HepG2 (cell line): ENCODE measurements around the gene ZNF865. TPM values are rescaled to one million over a fixed set of nuclear protein-coding genes. Genes with fewer than 3 reads are reported as not detected.

Source experiments
- CBX1 ChIP-seq: IDR thresholded peaks from one replicate; pipeline ENCODE4 v1.6.1; 2016; ENCODE audit warnings: antibody characterized with exemption, low read depth
- EHMT2 ChIP-seq: fragments of 200-600 bp; sonication (generic); IDR thresholded peaks from 2 replicates; pipeline ENCODE4 v1.7.0; 2017; ENCODE audit warnings: antibody characterized with exemption, low read depth, low read length, borderline replicate concordance
- FOXP1 ChIP-seq, 2 experiments: fragments of 450-650 bp in 1 of 2; IDR thresholded peaks; 2 replicates each; pipeline ENCODE4 v1.6.1; 2017 to 2018; ENCODE audit warnings: antibody characterized with exemption in 1 of 2
- JUN ChIP-seq: sonication (generic); formaldehyde crosslinking; IDR thresholded peaks from 2 replicates; pipeline ENCODE4 v1.4.0; 2020; ENCODE audit warnings: mild to moderate bottlenecking, missing genetic modification reagents
- POGZ ChIP-seq: sonication (generic); formaldehyde crosslinking; IDR thresholded peaks from 2 replicates; pipeline ENCODE4 v1.4.0; 2020; ENCODE audit warnings: mild to moderate bottlenecking, missing genetic modification reagents
- RNF2 ChIP-seq: fragments of 450-650 bp; conservative IDR thresholded peaks from 2 replicates; pipeline ENCODE4 v1.6.1; 2016; ENCODE audit warnings: low read depth
- TOE1 ChIP-seq: sonication (generic); formaldehyde crosslinking; IDR thresholded peaks from 2 replicates; pipeline ENCODE4 v1.4.0; 2020; ENCODE audit warnings: mild to moderate bottlenecking, missing genetic modification reagents
- ZNF24 ChIP-seq: fragments of 450-650 bp; IDR thresholded peaks from 2 replicates; pipeline ENCODE4 v1.6.1; 2017; ENCODE audit warnings: antibody characterized with exemption, mild to moderate bottlenecking
- ZNF441 ChIP-seq: sonication (generic); formaldehyde crosslinking; IDR thresholded peaks from 2 replicates; pipeline ENCODE4 v1.7.0; 2021; ENCODE audit warnings: missing genetic modification reagents, borderline replicate concordance
- ZNF546 ChIP-seq: sonication (generic); formaldehyde crosslinking; conservative IDR thresholded peaks from 2 replicates; pipeline ENCODE4 v1.8.1; 2023; ENCODE audit warnings: mild to moderate bottlenecking, missing genetic modification reagents
- ZNF547 ChIP-seq: sonication (generic); formaldehyde crosslinking; IDR thresholded peaks from 2 replicates; pipeline ENCODE4 v1.5.1; 2020; ENCODE audit warnings: mild to moderate bottlenecking, missing genetic modification reagents
- ZNF562 ChIP-seq: sonication (generic); formaldehyde crosslinking; IDR thresholded peaks from 2 replicates; pipeline ENCODE4 v1.8.0; 2022; ENCODE audit warnings: missing genetic modification reagents, borderline replicate concordance
- ZNF746 ChIP-seq: sonication (generic); formaldehyde crosslinking; IDR thresholded peaks from 2 replicates; pipeline ENCODE4 v1.8.0; 2022; ENCODE audit warnings: mild to moderate bottlenecking, missing genetic modification reagents
- ZNF776 ChIP-seq: sonication (generic); formaldehyde crosslinking; IDR thresholded peaks from 2 replicates; pipeline ENCODE4 v1.4.0; 2020; ENCODE audit warnings: mild to moderate bottlenecking, missing genetic modification reagents
- ZNF788 ChIP-seq: sonication (generic); formaldehyde crosslinking; IDR thresholded peaks from 2 replicates; pipeline ENCODE4 v1.5.0; 2020; ENCODE audit warnings: mild to moderate bottlenecking, missing genetic modification reagents, borderline replicate concordance
- ZNF790 ChIP-seq: sonication (generic); formaldehyde crosslinking; IDR thresholded peaks from 2 replicates; pipeline ENCODE4 v1.8.0; 2022; ENCODE audit warnings: missing genetic modification reagents, mild to moderate bottlenecking, borderline replicate concordance
- ZSCAN22 ChIP-seq: sonication (generic); formaldehyde crosslinking; IDR thresholded peaks from 2 replicates; pipeline ENCODE4 v1.4.0; 2020; ENCODE audit warnings: mild to moderate bottlenecking, missing genetic modification reagents
- polyA plus RNA-seq, 8 experiments: library from polyadenylated mRNA; depleted of rRNA in 3 of 8; stranded (reverse) in 7 of 8; unstranded in 1 of 8; fragments of >200 nt; fragmentation: Illumina TruSeq in 4 of 8; extraction: Trizol in 4 of 8; gene quantifications; 2 replicates each; pipeline versions ENCODE4 v1.2.1 to v1.2.3, GENCODE V29; 2011 to 2016; ENCODE audit warnings: low read depth in 4 of 8, missing spikeins in 1 of 8, mixed read lengths in 1 of 8; ENCODE audit not compliant: insufficient read depth in 1 of 8
- total RNA-seq, 5 experiments: library from RNA; depleted of rRNA; stranded (reverse); fragments of >200 nt; fragmentation: Illumina TruSeq; extraction: Trizol; gene quantifications; 2 replicates each; pipeline ENCODE4 v1.2.3, GENCODE V29; 2016; ENCODE audit warnings: low read depth in 1 of 5
- TF ChIP-seq, protein P1 (sequence below), 2 experiments: sonication (generic) in 1 of 2; formaldehyde crosslinking in 1 of 2; IDR thresholded peaks; 2 replicates each; pipeline versions ENCODE4 v1.4.0 to v1.6.1; 2018 to 2020; ENCODE audit warnings: missing genetic modification reagents in 2 of 2, borderline replicate concordance in 1 of 2, low read depth in 1 of 2, mild to moderate bottlenecking in 1 of 2, missing biosample characterization in 1 of 2
- TF ChIP-seq, protein P2 (sequence below): sonication (generic); formaldehyde crosslinking; IDR thresholded peaks from 2 replicates; pipeline ENCODE4 v1.5.0; 2020; ENCODE audit warnings: mild to moderate bottlenecking, missing genetic modification reagents
- TF ChIP-seq, protein P3 (sequence below): sonication (generic); formaldehyde crosslinking; IDR thresholded peaks from 2 replicates; pipeline ENCODE4 v1.5.0; 2020; ENCODE audit warnings: mild to moderate bottlenecking, missing genetic modification reagents, borderline replicate concordance
- TF ChIP-seq, protein P4 (sequence below): sonication (generic); formaldehyde crosslinking; IDR thresholded peaks from 2 replicates; pipeline ENCODE4 v1.4.0; 2020; ENCODE audit warnings: missing genetic modification reagents; ENCODE audit errors: not compliant biosample characterization

ZNF865 gene
- total and polyA plus RNA-seq, 2 of the 13 experiments (the other 11 are each of a cell fraction or from before 2014, with no cell fraction given), result 0.93 to 1.0 TPM

DNA sequence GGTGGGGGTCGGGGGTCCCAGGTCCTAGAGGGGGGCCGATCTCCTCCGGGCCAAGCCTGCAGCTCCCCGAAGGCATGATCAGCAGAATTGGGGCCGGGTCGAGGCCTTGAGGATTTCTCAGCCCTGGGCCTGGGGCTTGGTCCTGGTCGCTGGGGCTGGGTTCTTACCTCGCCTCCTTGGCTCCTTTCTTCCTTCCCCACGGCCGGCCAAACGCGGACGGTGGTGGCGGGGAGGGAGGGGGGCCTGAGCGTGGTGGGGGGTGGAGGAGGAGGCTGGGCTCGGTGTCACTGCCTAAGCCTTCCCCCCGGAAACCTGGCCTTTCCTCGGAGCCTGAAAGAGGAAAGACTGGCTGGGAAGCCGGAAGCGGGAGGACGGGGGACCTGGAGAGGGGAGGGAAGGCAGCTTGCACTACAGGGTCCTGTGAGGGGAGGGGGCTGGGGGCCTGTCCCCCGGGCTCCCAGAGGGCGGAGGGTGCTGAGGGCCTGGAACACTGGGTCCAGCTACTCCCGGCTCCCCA lies 24.8 kb upstream of the ZNF865 start, which contains the start of gene ZNF579 (continued):
- TF ChIP-seq, protein P1, sequence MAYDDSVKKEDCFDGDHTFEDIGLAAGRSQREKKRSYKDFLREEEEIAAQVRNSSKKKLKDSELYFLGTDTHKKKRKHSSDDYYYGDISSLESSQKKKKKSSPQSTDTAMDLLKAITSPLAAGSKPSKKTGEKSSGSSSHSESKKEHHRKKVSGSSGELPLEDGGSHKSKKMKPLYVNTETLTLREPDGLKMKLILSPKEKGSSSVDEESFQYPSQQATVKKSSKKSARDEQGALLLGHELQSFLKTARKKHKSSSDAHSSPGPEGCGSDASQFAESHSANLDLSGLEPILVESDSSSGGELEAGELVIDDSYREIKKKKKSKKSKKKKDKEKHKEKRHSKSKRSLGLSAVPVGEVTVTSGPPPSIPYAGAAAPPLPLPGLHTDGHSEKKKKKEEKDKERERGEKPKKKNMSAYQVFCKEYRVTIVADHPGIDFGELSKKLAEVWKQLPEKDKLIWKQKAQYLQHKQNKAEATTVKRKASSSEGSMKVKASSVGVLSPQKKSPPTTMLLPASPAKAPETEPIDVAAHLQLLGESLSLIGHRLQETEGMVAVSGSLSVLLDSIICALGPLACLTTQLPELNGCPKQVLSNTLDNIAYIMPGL (CRISPR knock-in tag; IDR thresholded peaks at IDR 0.05; ENCODE audit: borderline replicate concordance in 1 of 2, low read depth in 1 of 2), result peak; percentile 20 to 78; a peak in 2 of 4 replicates
- TF ChIP-seq ZSCAN22 (CRISPR knock-in tag) (0 out of 2 replicates have a peak, but pooled peaks have one; percentile 58), ZNF547 (CRISPR knock-in tag) (peak; percentile 56; the same call in 1 of the 2 replicates), RNF2 (no peak), ZNF546 (peak; percentile 4; the same call in 1 of the 2 replicates), POGZ (CRISPR knock-in tag) (peak; percentile 34; the same call in 1 of the 2 replicates), ZNF441 (CRISPR knock-in tag) (no peak), JUN (CRISPR knock-in tag) (peak; percentile 53; the same call in 1 of the 2 replicates), ZNF788 (0 out of 2 replicates have a peak, but pooled peaks have one; percentile 43), ZNF24 (peak; percentile 68; the same call in 1 of the 2 replicates), ZNF746 (CRISPR knock-in tag) (peak; percentile 70), TOE1 (CRISPR knock-in tag) (no peak), ZNF562 (no peak), ZNF776 (CRISPR knock-in tag) (no peak), EHMT2 (peak; percentile 5; the same call in 1 of the 2 replicates), FOXP1 (IDR thresholded peaks at IDR 0.05) (no peak), FOXP1 (CRISPR knock-in tag; IDR thresholded peaks at IDR 0.05) (no peak), ZNF790 (no peak), CBX1 (peak; percentile 89)
- TF ChIP-seq, protein P2, sequence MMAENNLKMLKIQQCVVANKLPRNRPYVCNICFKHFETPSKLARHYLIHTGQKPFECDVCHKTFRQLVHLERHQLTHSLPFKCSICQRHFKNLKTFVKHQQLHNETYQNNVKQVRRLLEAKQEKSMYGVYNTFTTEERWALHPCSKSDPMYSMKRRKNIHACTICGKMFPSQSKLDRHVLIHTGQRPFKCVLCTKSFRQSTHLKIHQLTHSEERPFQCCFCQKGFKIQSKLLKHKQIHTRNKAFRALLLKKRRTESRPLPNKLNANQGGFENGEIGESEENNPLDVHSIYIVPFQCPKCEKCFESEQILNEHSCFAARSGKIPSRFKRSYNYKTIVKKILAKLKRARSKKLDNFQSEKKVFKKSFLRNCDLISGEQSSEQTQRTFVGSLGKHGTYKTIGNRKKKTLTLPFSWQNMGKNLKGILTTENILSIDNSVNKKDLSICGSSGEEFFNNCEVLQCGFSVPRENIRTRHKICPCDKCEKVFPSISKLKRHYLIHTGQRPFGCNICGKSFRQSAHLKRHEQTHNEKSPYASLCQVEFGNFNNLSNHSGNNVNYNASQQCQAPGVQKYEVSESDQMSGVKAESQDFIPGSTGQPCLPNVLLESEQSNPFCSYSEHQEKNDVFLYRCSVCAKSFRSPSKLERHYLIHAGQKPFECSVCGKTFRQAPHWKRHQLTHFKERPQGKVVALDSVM (CRISPR knock-in tag), result peak; percentile 46
- TF ChIP-seq, protein P3, sequence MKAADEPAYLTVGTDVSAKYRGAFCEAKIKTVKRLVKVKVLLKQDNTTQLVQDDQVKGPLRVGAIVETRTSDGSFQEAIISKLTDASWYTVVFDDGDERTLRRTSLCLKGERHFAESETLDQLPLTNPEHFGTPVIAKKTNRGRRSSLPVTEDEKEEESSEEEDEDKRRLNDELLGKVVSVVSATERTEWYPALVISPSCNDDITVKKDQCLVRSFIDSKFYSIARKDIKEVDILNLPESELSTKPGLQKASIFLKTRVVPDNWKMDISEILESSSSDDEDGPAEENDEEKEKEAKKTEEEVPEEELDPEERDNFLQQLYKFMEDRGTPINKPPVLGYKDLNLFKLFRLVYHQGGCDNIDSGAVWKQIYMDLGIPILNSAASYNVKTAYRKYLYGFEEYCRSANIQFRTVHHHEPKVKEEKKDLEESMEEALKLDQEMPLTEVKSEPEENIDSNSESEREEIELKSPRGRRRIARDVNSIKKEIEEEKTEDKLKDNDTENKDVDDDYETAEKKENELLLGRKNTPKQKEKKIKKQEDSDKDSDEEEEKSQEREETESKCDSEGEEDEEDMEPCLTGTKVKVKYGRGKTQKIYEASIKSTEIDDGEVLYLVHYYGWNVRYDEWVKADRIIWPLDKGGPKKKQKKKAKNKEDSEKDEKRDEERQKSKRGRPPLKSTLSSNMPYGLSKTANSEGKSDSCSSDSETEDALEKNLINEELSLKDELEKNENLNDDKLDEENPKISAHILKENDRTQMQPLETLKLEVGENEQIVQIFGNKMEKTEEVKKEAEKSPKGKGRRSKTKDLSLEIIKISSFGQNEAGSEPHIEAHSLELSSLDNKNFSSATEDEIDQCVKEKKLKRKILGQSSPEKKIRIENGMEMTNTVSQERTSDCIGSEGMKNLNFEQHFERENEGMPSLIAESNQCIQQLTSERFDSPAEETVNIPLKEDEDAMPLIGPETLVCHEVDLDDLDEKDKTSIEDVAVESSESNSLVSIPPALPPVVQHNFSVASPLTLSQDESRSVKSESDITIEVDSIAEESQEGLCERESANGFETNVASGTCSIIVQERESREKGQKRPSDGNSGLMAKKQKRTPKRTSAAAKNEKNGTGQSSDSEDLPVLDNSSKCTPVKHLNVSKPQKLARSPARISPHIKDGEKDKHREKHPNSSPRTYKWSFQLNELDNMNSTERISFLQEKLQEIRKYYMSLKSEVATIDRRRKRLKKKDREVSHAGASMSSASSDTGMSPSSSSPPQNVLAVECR (CRISPR knock-in tag), result no peak; the same call in 1 of the 2 replicates
- TF ChIP-seq, protein P4, sequence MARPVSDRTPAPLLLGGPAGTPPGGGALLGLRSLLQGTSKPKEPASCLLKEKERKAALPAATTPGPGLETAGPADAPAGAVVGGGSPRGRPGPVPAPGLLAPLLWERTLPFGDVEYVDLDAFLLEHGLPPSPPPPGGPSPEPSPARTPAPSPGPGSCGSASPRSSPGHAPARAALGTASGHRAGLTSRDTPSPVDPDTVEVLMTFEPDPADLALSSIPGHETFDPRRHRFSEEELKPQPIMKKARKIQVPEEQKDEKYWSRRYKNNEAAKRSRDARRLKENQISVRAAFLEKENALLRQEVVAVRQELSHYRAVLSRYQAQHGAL (CRISPR knock-in tag), result no peak
